Effector CD4-positive, alpha-beta T cell (primary cell): Measurements from ENCODE around the gene KLF7.
A peak's percentile ranks its signal among the peaks of the same experiment; 100 is the strongest.

Experiments used
- DNase-seq: peaks from one replicate; pipeline ENCODE4 v3.0.0-alpha.2; 2020

The KLF7 gene

DNA sequence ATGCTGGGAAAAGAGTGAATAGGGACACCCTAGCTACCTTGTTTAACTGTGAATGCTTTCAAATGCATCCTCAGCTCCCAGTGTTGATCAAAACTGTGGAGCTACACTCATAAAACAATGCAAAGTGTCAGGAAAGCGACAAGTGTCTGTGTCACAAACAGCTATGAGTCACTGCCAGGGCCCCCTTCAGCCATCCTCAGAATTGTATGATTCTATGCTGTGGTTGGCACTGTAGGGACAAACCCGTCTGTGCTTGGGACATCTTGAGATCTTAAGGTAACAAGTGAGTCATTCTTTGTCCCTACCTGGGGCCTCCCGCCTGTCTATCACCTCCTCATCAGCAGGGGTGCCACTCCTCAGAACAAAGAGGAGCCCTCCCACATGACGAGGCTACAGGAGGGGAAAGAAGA lies 42.4 kb downstream of the KLF7 start:
- peak; percentile 4 for DNase-seq

DNA sequence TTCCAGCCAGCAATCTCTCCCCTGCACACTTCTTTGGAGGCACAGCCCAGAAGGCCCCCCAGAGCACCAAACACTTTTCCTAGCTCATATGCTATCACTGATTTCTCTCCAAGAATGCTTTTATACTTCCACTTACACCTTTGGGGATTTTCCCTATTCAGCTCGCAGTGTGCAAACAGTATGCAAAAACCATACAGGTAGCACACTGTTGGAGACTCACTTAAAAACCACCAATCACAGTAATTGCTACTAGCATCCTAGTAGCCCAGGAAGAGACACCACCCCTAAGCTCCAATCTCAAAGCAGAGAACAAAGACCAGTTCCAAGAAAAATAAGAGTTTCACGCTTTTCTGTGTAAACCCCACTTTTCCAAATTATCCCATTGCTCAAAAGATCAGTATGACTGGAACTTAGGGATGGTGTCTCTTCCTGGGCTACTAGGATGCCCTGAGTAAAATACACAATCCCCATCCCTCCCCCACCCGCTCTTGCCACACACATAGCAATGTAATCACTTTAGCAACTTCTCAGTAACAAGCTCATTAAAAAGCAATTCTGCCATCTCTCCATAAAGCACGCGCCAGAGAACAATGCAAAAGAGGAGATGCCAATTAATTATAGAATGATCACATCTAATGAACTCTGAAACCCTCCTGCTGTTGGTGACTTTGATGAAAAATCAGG lies 43.0 kb downstream of the KLF7 start:
- DNase-seq = no peak

DNA sequence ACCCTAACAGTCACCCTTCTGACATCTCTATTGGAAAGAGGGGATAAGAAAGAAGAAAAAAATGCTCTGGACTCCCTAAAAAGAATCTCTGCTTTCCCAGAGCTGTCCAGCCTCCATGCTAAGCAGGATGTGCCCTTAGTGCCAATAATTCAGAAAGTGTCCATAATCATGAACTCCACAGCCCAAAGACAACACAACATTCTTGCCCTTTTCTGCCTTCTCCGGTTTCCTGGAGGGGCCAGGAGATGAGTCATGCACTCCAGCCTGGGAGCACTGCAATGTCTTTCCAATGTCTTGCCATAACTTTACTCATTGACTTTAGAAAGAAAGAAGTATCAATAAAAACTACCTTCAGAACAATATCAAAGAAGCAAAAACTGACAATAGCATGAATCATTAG lies 44.0 kb downstream of the KLF7 start:
- DNase-seq = no peak

DNA sequence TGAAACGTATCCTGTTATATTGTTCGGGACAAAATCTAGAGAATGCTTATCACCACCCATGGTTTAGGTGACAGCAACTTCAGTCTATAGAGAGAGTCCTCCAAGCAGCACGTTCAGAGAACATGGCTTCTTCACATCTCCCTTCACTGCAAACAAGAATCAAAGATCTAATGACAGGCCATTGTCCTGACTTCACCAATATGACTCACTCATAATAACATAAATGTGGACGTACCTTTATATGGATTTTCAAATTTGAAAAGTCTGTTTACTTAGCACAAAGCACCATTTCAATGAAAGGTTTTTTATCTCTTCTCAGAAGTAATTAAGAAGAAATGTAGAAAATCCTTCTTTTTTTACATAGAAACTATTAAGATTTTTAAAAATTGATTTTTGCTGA lies 46.7 kb downstream of the KLF7 start:
- DNase-seq = no peak

DNA sequence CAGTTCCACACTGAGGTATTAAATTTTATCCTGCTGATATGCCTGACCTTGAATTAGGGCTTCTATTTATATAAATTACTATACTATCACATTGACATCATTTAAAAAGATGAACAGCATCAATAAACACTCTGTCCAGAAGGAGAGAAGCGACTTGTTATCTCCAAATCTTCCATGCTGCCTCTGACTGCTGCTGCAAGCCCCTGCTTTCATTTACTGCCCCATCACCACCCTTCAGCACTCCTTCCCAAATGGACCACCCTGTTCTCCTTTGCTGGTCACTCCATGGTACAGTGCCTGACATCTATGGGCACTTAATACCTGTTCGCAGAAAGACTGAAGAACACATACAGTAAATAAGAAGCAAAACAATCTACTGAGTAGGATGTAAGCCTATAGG lies 48.1 kb downstream of the KLF7 start:
- DNase-seq = no peak

DNA sequence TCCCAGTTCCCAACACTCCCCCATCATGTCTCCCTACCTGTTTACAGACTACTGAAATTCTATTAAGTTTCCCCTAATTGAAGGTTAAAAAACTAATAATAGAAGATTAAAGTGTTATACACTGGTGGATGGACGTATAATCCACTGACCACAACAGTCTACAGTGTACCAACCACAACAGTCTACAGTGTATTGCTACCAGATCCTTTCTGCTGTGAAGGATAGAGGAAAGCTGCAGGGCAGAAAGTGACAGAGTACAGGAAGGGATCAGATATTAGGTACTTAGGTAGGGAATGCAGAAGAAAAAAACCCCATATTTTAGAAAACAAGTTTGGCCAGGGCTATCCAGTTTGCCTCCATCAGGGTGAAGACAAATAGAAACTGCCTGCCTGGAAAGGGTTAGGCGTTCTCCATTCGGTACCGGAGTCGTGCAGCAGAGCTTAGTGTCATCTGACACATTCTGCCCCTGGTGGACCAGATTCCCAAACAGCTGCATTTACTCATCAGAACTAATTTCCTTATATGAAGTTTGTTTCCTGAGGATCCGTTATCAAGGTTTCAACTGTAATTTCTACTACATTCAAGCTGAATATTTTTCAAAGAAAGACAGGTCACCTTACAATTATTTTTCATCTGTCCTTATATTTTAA lies 49.9 kb downstream of the KLF7 start:
- no peak for DNase-seq

DNA sequence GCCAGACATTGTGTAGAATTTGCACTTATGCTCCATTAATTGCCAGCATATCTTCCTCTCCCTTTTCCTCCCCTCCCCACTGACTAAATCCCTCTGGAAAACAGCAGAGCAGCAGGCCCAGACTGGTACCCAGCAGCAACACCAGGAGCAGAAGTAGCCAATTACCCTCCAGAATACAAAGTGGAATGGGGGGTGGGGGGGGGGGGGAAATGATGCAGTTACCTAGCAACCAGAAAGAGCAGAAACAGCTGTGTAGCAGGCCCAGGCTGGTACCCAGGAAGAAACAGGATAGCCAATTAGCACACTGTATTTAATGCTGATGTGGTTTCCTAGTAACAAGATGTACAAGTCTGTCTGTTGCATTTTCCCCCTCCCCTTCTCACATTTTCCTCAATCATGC lies 52.3 kb downstream of the KLF7 start:
- DNase-seq = no peak

DNA sequence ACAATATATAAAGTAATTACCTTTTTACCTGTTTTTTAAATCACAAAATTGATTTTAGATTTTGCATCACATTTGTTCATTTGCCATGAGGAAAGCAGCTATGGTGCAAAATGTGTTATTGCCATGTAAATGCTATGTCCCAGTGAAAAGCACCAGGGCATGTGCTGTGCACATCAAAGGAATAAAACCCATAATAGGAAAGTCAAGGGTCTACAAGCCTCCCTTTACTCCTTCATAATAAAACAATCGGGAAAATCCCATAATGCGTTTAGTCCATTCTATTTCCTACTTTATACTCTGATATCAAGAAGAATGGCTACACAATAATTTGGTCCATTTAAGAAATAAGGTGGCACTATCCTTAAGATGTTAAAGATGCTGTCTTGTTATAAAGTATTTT lies 53.0 kb downstream of the KLF7 start:
- no peak for DNase-seq

DNA sequence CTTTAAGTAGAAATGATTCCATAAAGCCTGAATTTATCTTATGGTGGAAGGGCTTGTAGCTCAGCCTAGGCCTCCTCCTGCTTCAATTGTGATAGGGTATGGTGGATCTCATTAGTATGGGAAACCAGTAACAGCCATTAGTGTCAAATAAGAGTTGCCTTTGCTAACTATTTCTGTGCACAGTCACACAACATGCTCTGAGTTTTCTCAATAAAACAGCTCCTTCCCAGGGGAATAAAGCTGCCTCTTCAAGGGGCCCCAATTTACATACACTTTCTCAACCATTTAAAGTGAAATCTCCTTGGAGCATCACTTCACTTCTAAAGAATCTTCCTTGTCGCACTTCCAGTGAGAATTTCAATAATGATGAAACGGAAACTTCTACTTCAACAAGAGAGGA lies 53.4 kb downstream of the KLF7 start:
- no peak for DNase-seq

DNA sequence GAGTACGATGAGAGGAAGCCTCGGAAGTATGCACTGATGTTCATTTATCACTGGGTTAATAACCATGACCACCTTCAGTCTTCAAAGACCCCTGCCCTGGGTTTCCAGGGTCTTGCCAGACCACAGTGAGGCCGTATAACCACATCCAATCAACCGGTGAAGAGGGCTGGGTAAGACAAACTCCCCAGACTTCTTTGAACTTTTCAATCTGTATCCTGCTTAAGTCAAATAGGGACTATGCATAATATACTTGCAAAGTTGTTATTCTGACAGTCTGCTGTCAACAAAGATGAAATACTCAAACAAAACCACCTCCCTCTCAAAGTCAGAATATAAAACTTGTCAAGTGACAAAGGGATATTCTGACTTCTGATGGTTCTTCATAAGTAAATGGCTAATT lies 54.0 kb downstream of the KLF7 start:
- no peak for DNase-seq

DNA sequence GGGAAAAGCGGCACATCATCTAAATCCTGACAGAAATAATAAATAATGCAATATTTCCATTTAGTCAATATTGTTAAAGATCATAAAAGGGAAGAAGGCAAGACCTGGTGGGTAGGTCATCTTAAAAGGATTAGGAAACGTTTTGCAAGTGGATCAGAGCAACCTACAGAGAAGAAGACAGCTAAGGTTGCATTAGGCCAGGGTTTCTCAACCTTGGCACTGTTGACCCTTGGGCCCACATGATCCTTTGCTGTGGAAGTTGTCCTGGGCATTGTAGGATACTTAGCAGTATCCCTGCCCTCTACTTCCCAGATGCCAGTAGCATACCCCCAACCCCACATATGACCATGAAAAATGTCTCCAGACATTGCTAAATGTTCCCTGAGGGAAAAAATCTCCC lies 55.0 kb downstream of the KLF7 start:
- no peak for DNase-seq

DNA sequence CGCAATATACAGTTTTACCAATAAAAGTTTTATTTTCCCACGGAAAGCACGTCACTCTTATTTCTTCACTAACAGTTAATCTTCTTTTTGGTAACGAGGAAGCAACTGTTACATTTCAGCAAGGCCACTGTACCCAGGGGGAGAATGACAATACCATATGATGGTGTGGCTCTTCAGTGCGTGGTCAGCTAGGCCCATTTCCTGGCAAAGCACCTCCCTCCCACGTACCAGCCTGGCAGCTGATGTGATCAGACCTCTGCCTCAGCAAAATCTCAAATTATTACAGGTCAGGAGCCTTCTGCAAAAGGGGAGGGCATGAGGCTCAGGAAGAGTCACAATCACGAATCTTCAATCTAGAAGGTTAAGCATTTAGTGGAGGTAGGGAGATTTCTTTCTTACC lies 55.4 kb downstream of the KLF7 start:
- DNase-seq = no peak

DNA sequence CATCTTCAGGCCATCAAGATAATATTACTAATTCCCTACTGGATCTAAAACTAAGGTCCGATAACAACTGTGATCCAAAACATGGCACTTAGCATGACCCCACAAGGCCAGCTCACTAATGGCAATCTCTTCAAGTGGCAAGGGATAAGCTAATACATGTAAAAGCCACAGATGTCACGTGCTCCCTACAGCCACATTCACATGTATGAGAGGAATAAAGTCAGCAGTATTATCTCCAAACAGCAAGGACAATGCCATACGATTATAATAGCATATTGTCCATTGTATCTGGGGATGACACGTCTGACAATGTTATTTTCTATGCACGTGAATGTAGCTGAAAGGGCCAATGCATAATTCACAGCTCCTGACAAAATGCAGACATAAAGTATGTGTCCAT lies 56.0 kb downstream of the KLF7 start:
- DNase-seq = no peak

DNA sequence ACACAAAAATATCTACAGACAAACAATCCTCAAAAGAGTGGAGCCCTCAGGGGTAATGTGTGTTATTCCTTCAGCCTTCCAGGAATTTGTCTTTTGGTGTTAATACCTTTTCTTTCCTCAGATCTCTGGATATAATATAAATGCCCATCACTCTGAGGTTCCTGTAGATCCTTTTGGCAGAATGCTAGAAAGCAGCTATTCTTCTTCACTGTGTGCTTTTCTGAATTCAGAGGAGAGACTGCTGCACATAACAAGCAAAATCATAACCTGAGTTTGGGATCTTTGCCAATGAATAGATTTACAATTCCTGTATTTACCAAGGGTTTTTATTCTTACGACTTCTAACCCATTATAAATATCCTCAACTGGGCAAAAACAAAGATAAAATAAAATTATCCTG lies 57.3 kb downstream of the KLF7 start:
- DNase-seq = no peak

DNA sequence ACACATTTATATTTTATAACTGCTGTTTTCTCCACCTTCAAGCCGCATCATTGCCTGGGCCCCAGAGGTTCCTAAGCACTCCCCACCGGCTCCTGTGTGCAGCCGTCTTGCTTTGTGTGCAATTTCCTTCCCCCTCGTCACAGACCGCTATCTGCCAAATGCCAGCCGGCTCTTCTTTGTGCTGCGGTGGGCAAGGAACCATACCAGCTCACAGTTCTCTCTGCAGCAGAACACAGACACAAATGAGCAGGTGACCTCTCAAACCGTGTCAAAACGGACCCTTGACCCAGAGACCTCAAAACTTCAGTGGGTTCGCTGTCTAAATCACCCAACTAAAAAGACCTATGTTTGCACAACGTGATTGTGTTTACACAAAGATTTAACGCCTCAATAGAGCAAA lies 58.2 kb downstream of the KLF7 start:
- DNase-seq = no peak

DNA sequence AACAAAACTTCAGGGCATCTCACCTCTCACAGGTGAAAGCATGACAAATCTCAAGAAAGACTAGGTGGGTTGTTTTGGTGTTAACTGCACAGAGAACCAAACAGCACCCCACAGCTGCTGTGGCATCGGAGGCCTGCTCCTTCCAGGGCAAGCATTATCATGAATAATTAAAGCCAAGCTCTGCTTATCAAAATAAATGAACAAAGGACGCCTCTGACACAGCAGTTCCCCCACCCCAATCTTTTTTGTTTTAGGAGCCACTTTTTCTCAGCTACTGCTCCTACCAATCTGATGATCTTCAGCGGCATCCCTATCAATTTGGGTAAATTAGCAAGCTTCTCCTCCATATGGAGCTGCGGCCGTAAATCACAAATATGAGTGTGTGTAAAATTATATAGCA lies 58.6 kb downstream of the KLF7 start:
- DNase-seq = no peak

DNA sequence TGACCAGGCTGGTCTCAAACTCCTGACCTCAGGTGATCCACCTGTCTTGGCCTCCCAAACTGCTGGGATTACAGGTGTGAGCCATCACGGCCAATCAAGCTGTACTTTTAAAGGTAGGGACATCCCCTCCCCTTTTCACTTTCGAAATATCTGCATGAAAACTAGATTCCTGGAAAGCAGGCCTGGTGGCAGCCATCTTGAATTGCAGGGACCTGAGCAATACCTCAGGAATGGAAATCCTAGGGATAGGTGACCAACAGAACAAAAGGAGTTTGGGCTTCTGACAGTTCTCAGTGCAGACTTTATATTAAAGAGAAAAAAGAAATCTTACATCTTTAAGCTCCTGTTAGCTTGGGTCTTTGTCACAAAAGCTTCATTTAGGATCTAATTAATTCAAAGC lies 62.6 kb downstream of the KLF7 start:
- DNase-seq = no peak

DNA sequence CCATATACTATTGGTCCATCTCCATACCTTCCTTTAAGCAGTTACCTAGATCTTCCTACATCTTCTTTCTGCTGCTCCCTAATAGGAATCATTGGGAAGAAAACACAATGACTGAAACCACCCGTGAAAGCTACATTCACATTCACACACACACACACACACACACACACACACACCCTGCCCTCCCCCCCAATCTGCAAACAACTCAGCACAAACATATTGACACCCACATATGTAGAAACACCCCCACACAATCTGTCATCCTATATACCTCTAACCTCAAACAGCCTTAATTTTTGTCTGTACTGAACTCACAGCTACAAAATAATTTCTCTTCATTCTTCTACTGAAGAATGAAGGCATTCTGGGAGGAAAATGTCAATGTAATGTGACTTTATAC lies 63.8 kb downstream of the KLF7 start:
- DNase-seq = no peak

DNA sequence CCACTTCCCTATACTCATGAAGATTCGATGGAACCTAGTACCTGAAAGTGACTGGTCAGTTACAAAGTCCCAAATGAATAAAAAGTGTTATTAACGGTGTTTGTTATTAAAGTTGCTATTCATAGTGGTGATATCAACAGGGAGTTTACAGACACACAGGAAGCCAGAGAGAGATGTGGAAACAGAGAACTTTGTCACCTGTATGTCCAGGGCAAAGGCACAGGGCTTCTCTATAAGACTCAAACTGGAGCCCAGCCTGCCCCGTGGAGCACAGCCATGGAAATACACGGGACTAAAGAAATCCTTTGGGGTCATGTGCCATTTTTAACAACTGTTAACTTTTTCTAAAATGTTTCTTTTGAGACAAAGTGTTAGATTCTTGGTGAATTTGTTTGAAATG lies 68.5 kb downstream of the KLF7 start:
- DNase-seq = no peak

DNA sequence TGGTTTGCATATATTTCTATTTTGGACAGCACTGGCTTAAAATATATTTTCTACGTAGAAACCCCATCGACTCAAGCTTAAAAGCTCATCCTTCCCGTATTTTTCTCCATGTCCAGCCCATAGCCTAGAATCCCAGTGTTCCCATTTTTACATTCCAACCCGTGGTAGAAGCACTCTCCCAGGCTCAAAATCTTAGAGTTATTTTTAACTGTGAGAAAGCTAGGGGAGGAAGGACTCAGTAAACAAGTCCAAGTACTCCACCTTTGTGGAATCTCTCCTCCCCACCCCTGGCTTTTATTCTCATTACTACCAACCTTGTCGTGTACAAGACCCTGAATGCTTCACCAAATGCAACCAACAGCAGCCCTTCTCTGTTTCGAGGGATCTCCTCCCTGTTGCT lies 69.8 kb downstream of the KLF7 start:
- no peak for DNase-seq

DNA sequence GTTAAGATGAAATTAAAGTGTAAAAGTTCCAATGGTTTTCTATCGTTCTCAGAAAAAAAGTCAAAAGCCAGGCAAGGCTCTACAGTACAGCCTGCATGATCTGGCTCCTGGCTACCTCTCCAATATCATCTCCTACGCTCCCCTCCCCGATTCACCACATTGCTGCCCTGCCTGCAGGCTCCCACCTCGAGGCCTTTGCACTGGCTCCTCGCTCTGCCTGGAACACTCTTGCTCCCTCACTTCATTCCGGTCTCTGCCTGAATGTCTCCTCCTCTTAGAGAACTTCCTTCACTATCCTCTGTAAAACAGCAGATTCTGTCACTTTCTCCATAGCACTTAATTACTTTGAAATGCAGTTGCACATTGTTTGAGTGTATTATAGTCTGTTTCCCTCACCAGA lies 72.5 kb downstream of the KLF7 start:
- DNase-seq = no peak

DNA sequence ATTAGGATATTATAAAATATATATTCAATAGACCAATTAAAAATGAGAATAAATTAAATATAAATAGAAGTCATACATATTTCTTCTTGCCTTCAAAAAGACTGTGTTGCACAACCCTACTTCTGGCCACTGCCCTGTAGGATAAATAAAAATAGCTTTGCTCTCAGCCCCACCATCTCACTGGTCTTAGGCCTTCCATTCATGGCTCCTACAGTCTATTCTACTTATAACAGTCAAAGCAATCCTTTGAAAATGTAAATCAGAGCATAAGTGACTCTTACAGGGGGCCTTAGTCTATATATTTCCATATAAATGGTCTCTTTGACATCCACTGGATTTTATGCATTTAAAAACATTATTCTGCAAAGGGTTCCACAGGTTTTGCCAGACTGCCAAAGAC lies 72.9 kb downstream of the KLF7 start:
- no peak for DNase-seq

DNA sequence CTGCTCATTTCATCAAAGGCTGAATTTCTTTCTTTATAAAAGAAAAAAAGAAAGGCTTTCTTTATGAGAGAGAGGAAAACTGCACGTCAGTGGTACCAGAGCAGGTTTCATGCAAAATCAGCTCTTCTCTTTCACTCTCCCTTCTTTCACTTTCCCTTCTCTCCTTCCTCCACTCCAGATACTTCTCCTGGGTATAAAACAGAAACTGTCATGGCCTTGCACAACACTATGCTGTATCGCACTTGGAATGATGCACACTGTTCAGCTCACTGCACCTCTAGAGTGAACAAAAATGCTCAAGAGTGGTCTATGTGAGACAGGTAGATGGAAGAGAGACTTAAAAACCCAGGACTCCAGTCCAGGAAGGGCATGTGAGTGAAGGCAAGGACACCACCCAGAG lies 73.8 kb downstream of the KLF7 start:
- DNase-seq = no peak

DNA sequence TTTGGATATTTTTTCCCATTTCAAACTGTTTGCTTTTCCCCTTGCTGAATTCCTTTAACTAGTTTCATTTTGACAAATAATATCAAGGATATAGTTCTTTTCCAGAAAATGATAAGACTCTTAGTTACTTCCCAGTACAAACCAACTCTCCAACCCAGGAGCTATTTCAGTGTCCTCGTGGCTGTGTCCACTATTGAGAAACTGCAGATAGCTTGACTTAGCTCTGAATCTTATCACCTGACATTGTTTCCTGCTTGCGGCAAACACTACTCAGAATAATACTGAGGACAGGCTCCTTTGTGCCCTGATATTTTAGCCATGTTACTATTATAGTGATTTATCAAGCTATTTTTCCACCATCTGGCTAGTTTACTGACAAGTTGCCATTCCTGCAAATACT lies 74.6 kb downstream of the KLF7 start:
- DNase-seq = no peak

DNA sequence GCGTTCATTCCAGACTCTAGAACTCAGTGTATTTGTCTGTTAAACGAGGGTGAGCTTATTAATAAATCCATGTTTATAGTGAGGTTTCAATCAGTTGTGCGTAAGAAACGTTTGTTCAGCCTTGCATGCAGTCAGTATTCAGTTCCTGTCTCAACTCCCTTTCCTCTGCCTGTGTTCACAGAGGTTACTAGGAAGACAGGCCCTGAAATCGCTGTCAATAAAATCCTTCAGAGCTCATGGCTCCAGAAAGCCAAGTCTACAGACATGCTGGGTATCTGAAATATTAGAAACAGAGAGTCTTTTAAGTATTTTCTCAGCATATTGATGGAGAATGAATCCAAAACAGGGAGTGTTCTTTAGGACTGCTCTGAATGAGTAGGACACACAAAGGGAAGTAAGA lies 75.4 kb downstream of the KLF7 start:
- DNase-seq = no peak
